NCI-H1930 (cell line): ENCODE measurements around the gene SURF4.
"Not testable (repeated sequence)": the region's sequence is repeated elsewhere in the genome, so short reads cannot be mapped to it uniquely, and the experiment has no call there.

ENCODE experiments used
- DNase-seq, 2 experiments: peaks; one replicate each; lab custom pipeline; 2025; lab: John Stamatoyannopoulos, UW

Gene SURF4

DNA sequence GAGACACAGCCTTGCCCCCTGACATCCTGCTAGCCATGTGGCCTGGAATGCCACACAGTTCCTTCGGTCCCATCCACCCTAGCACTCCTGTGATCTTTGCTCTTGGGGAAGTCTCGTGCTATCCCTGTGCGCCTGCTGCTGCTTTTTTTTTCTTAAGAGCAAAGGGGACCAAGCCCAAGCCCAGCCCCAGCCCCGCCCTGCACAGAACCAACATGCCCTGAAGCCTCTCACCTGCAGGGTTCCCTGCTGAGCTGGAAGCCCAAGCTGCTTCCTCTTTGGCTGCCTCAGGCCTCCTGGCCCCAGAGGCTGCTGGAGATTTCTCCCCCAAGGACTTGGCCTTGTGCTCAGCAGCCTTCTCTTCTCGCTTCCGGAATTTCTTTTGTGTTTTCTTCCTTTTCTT, 41.7 kb downstream of the SURF4 start:
- no peak for DNase-seq

DNA sequence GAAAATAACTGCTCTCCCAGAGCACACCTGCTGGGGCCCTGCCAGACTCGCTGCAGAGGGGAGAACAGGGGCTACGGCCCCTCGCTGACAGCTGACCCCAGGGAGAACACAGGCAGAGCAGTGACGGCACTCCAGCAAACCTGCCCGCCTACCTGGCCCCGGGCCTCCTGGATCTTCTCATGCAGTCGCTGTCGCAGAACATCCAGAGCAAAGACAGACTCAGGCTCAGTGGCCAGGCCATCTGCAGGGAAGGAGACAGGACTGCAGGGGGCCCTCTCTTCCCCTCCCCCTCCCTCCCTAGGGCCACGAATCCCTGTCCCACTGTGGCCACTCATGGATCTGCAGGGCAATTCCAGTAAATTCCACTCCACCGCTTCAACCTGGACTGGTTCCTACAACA, 42.3 kb downstream of the SURF4 start:
- DNase-seq, result no peak

DNA sequence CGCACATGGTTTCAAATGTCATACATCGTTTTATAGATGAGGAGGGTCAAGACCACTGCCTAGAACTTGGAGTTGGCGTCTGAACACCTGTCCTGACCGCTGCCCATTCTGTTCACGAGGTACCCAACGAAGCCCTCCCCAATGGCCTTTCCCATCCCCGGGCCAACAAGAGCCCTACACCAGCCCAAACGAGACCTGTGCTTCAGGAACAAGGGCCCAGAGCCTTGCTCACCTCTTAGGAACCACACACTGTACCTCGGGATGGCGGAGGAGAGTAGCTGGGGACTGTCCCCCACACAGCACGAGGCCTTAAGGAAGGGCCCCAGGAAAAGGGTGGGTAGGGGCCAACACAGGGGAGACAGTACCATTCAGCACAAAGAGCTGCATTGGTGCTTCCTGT, 42.8 kb downstream of the SURF4 start:
- DNase-seq, result no peak

DNA sequence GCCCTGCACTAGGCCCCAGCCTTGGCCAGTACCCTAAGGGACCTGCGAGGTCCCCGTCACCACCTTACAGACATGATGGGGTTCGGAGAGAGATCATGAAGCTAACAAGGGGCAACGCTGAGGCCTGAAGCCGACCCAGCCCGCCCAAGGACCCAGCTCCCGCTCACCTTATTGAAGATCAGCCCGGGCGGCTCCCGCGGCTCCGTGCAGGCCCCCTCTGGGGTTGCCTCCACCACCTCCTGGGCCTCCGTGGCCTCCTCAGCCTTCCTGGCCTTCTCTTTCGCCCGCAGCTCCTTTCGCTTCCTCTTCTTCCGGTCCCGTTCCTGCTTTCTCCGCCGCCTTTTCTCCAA, 43.5 kb downstream of the SURF4 start:
- no peak for DNase-seq

DNA sequence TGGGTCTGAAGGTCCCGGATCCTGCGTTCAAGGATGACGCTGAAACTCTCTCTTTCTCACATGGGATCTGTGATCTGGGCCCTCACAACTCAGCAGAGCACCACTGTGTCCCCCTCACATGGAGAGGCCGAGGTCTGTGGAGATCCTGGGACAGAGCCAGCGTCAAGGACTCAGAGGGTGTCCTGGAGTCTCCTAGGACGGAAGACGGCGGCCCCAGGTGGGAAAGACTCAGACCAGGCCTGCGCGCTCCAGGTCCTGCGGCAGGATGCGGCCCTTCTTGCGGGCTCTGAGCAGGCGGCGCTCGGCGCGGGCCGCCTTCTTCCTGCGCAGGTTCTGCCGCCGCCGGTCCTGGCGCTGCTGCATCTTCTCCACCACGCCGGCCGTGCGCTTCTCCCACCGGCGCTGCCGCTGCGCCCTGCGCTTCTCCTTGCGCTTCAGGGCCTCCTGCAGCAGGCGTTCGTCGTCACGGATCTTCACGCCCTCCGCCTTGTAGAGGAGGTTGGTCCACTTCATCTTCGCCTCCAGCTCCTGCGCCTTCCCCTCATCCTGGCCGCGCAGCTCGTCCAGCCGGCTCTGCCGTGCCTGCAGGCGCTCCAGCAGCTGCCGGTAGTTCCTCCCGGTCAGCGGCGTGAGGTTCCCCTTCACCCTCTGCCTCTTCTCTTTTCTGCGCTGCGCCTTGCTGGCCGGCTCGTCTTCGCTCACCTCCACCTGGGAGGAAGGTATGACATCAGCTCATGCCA, 44.0 kb downstream of the SURF4 start:
- DNase-seq, result no peak

DNA sequence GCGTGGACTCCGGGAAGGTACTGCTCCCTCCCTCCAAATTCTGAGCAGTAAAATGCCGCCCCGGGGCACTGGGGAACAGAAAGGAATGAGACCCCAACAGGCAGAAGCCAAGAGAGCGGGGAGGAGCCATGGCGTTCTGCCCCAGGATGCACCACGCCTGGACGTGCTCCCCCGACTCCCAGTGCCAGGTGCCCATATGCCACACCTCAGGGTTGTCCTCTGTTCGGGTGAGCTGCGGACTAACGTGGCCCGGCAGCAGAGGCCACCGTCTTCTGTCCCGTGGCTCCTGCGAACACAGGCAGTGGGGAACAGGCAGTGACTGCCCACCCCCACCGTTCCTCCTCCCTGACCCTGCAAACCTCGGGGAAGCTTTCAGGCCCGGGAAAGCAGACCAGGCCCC, 44.6 kb downstream of the SURF4 start:
- no peak for DNase-seq

DNA sequence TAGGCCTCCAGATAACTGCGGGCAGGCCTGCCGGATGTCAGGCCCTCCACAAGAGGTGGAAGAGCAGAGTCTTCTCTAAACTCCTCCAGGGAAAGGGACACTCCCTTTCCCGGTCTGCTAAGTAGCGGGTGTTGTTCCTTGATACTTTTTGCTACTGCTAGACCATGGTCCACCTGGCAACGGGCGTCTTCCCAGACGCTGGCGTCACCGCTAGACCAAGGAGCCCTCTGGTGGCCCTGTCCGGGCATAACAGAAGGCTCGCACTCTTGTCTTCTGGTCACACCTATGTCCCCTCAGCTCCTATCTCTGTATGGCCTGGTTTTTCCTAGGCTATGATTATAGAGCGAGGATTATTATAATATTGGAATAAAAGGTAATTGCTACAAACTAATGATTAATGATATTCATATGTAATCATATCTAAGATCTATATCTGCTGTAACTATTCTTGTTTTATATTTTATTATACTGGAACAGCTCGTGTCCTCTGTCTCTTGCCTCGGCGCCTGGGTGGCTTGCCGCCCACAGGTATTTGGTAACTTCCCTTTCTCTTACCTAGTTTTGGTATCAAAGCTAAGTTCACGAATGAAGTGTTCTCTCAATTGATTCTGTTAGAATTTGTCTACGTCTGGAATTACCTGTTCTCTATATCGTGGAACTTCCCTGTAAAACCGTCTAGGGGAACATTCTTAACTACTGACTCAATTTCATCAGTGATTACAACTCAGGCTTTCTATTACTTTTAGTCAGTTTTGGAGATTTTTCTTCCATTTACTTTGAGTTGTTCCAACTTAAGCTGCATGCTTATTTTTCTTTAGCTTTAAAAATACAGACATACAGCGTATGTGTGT, 46.3 kb downstream of the SURF4 start:
- peak in 1 of 2 experiments; percentile 19 for DNase-seq

DNA sequence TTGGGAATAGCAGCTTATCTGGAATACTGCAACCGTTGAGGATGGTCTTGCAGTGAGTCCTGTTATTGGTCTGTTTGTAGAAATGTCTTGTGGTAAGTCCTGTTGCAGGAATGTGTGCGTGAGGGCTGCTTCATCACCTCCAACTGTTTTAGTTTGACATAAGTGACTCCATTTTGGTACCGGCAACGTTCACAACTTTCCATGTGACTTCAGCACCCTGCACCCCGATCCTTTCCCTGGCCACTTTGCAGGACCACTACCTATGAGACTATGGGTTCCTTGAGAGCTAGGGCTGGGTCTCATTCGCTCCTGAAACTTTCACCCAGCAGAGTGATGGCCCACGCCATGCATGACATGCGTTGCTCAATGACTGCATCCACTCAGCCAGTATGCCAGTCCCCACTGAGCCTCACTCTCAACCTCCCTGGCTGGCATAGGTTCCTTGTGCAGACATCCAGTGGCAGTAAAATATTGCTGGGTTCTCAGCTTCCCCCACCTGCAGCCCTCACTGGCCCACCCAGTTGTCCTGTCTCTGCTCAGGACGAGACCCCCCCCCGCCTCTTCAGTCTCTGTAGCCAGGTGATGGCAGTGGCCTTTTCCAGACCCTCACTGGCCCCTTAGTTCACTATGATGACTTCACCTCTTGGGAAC, 47.9 kb downstream of the SURF4 start:
- DNase-seq, result no peak

DNA sequence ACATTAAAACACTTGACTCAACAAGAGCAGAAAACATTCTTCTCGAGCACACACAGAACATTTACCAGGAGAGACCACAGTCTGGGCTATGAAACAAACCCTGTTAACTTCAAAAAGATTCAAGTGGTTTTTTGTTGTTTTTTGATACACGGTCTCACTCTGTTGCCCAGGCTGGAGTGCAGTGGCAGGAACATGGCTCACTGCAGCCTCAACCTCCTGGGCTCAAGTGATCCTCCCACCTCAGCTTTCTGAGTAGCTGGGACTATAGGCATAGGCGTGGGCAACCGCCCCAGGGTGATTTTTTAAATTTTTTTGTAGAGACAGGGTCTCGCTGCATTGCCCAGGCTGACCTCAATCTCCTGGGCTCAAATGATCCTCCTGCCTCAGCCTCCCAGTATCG, 48.8 kb downstream of the SURF4 start:
- not testable (repeated sequence) for DNase-seq

DNA sequence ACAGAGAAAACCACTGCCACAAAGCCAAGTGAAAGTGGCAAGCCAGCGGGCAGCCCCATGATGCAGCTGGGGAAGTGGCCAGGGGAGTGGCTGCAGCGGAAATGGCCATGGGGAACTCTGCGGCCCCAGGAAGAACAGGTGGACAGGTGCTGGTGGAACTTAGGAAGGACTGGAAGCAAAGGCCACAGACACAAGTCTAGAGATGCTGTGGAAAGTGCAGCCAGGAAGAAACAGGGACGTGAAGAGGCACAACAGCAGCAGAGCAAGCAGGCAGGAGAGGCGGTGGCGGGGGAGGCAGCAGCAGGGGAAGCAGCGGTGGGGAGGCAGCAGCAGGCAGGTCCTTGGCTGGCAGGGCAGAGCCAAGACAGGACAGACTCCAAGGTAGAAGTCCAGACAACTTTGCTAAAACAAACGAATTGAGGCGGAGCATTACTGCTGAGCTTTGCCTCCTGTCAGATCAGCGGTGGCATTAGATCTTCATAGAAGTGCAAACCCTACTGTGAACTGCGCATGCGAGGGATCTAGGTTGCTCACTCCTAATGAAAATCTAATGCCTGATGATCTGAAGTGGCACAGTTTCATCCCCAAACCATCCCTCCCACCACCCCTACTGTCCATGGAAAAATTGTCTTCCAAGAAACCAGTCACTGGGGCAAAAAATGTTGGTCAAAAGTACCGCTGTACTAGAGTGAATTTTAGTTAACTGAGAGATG, 51.7 kb downstream of the SURF4 start:
- no peak for DNase-seq

DNA sequence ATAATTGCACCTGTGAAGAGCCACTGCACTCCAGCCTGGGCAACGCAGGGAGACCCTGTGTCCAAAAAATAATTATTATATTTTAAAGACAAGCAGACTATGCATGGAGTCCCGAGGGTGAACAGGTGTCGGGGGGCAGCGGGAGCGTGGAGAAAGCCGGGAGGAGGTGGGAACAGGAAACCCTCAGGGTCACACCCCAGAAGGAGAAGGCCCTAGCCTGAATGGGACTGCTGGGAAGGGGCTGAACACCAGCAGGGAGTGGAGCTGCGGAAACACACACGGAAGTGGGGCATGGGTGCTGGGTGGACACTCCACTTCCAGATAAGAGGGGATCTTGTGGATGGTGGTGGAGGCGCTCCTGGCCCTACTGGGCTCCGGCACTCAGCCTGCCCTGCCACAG, 52.6 kb downstream of the SURF4 start:
- DNase-seq, result no peak

DNA sequence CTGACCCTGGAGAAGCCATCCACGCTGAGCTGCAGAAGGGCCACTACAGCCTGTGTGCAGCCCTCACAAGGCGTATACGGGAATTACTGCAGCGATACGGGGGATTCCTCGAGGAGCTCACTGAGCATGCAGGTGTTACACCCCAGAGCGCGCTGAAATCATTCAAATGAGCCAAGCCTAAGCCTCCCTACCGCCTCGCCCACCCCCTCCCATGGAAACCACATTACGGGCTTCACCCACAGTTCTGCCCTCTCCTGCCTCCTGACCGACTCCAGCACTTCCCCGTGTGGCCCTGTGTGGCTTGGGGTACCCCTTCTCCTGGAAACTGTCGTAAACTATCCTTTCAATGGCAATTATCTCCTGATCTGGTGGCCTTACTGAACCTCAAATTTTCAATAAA, 53.2 kb downstream of the SURF4 start:
- DNase-seq, result no peak

DNA sequence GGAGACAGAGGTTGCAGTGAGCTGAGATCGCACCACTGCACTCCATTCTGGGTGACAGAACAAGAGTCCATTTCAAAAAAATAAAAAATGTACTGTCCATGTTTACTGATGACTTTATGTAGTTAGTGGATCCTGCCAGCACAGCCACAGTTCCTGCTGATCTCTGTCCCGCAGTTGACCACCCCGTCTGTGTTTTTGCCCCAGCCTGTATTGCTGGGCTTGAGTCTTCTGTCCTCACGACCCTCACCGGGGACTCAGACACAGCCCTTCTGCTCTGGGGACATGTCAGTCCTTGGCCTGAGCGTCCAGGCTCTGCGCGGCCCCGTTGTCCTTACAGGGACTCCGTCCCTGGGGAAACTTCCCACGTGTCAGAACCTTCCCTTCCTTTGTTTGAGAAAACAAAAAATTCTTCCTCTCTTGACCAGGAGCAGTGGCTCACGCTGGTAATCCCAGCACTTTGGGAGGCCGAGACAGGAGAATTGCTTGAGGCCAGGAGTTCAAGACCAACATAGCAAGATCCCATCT, 54.4 kb downstream of the SURF4 start:
- DNase-seq, result no peak

DNA sequence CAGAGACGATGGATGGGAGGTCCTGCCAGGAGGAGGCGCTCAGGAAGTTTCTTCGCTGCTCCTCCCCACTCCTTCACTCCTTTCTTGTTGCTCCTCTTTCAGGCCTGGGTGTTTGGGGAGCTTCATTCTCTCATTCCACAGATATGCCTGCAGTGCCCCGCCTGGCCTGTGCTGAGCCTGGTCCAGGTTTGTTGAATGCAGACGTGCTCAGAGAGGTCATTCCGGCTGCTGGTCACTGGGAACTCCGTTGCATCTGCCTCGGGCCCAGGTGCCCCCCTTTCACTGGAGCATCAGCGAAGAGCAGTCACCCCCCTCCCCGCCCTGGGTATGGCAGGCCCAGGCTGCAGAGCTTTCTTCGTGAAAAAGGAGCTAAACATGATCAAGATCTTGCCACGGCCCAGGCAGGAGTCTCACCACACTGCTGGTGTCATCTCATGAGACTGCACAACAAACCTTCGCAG, 55.4 kb downstream of the SURF4 start:
- no peak for DNase-seq

DNA sequence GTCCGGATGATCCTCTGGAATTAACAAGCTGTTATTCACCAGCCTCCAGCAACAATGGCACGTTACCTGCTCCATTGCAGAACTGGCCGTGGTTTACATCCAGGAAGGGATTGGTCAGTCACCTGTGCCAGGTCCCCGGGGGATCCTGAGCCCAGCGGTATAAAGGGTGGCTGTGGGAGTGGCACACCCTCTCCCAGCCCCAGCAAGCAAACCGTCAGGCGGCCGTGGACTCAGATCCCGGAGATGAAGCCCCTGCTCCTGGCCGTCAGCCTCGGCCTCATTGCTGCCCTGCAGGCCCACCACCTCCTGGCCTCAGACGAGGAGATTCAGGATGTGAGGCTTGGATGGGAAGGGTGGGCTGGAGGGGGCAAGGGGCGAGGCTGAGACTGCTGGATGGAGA, 58.3 kb downstream of the SURF4 start:
- not testable (repeated sequence) for DNase-seq

DNA sequence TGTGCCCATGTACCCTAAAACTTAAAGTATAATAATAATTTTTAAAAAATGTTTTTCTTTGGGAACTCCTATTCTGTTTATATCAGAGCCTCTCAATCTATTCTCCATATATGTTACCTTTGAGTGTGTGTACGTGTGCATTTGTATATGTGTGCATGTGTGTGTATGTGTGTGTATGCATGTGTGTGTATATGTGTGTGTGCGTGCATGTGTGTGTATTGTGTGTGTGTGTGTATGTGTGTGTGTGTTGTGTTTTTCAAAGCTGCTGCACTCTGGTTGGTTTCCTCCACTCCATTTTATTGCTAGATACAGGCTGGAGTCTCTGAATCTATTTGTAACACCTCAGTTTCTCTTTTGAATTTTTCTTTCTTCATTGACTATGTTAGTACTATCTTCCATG, 59.9 kb downstream of the SURF4 start:
- DNase-seq, result no peak
